ENCODE results near the gene RASGEF1B.
A peak's percentile ranks its signal among the peaks of the same experiment; 100 is the strongest.
"Not testable (repeated sequence)": the region's sequence is repeated elsewhere in the genome, so short reads cannot be mapped to it uniquely, and the experiment has no call there.

RASGEF1B gene

DNA sequence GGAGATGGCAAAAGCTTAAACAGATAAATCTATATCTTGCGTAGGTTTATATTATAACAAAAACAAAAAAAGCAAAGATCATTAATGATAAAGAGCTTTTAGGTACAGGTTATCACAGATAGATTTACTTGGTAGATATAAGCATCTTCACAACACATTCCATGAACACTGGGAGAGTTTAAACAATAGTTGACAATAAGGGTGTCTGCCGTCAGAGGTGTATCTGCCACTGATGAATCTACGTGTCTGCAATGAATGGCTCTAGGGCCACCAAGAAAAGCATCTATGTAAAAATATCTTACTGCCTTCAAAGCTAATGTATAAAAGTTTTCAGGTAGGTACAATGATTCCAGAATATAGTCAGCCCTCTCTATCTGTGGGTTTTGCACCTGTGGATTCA is 43.7 kb downstream of the RASGEF1B start:
- no peak for DNase-seq

DNA sequence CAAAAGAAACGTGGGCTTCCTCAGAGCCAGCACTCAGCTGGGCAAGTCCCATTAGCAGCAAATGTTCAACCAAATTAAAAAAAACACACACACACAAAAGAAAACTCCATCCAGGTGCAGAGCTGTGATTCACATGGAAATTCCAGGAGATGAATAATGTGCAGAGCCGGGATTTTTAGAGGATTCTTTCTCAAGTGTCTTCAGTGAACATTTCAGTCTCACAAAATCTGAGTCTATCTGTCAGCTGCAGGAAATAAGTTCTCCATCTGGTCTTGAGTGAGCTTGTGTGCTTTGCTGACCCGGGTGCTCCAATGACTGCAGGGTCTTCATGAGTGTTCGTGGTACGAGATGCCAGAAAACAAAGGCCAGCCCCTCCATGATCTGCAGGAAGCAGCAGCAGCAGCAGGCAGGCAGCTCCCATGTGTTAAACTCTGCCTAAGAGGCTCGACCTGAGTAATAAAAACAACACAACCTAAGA is 44.3 kb downstream of the RASGEF1B start:
- no peak for DNase-seq

DNA sequence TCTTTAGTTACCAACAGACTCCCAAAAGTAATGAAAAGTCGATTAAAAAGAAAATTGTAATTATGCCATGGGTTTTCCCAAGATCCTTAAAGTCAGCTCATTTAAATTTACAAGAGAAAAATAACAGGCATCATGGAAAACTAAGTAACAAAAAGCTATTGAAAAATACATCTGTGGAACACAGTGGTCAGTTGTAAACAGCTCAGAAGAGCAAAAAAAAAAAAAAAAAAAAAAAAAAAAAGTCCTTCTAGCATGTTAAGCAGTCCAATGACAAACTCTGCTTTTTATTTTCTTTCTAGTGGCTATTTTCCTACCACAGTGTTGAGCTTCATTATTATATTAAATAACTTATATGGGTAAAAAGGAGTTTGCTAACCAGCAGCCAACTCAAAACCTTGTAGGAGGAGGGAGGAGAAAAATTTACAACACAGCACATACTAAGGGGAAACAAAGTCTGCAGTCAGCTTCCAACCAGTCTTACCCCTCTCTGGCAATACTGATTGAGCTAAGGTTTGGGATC is 44.9 kb downstream of the RASGEF1B start:
- no peak for DNase-seq

DNA sequence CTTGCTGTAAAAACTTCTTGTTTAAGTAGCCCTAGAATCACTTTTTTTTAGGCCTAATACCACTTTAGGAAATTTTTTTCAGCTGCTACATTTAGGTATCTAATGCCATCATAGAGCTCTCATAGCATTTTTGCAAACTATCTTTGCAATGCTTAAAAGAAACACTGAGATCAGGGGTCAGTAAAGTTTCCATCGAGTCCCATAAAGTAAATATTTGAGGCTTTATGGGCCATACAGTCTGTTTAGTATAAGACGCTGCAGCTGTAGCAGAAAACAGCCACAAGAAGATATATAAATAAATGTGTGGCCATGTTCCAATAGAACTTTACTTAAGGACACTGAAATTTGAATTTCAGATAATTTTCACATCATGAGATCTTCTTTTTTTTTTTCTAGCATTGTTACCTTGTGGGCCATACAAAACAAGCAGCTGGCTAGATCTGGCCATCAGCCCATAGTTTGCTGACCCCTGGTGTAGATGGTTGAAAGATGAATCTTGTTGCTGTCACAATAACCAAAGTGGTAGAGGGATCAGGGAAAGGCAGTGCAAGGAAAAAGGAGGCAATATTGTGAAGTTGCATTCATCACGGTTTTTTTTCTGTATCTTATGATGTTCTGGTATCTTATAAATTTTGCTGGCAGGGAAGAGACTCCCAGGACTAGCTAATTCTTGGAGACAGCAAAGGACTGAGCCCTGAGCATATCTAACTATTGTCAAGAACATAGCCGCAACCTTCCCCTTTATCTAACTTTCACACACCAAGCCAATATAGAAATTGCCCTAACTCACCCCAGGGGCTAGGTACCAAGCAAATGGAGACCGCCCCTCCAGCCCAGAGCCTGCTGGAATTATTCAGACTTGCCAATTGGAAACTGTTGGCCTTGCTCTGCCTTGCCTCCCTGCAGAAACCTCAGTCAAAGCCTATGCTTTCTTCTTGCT is 46.6 kb downstream of the RASGEF1B start:
- DNase-seq: no peak

DNA sequence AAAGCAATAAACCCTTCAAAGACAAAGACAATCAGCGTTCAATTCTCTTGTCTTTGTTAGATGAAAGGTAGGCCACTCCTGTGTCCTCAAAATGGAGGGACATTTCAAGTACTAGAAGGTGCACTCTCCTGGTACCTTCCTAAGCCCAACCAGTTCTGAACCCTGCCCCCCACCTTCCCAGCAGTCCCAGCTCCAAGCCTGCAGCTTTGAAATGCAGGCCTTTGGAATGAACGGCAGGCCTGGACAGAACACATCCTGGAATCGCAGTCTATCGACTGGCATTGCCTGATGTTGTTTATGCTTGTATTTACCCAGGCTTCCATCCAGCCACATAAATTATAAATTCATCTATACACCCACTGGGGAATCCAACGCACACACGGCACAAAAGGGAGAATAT is 47.4 kb downstream of the RASGEF1B start:
- peak; percentile 10 for DNase-seq

DNA sequence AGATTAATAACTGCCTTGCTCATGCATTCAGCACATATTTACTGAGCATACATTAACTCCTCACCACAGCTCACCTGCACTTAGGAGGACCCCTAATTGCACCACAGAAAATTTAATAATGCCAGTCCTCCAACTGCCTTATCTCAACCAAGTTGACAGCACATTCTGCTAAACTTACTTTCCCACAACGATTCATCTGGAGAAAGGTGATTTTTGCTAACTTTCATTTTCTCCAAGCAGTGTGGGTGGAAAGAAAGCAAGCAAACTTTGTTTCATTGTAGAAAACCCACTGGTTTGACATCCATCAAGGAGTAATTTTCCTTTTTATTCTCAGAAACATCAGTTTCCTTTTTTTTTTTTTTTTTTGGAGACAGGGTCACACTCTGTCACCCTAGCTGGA is 49.1 kb downstream of the RASGEF1B start:
- no peak for DNase-seq

DNA sequence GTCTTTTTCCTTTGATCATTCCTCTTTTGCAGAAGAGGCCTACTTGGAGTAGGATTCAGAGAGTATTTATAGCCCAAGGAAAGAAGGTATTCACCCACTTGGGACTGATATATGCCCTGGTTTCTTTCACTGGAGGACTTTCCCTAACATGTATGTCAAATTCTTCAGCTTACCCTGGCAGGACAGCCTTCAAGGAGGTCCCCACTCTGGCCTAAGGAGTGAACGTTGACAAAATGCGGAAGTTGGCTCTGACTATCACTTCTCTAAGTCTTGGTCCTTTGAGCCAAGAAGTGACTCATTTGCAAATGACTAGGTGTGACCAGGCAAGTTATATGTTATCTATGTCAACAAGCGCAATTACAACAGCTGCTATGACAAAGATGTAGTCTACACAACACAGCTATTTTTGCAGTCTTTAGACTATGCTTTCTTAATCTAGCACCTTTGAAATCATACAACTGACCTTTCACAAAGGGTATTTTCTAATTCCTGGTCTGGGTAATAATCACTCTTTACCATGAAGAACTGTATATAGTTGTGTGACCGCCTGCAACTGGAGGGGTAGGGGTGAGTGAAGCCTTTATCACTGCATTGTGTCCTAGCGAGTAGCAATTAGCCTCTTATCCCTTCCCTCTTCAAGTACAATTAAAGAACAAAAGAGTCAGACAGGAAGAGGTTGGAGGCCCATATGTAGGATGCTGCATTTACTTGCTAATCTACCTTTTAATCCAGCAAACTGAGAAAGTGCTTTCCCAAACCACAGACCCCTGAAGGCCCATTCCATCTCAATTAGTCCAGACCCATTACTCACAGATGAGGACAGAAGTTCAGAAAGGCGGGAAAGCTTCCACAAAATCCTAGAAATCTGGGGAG is 50.1 kb downstream of the RASGEF1B start:
- peak; percentile 53 for DNase-seq

DNA sequence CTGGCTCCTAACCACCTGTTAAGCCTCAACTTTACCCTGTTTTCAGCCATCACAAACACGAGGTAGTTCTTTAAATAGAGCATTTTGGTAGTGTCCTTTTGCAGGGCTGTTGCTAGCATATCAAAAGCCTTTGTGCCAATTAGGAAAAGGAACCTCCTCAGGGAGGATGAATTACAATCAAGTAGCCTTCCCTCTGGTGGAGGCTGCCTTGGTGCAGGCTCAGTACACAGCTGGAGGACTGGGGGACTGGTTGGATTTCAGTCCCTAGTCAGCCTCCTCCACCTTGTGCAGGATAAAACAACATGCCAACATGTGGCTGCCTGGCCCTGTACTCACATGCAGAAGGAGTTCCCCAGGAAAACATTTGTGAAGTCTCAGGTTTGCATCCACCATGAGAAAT is 53.1 kb downstream of the RASGEF1B start:
- peak; percentile 50 for DNase-seq

DNA sequence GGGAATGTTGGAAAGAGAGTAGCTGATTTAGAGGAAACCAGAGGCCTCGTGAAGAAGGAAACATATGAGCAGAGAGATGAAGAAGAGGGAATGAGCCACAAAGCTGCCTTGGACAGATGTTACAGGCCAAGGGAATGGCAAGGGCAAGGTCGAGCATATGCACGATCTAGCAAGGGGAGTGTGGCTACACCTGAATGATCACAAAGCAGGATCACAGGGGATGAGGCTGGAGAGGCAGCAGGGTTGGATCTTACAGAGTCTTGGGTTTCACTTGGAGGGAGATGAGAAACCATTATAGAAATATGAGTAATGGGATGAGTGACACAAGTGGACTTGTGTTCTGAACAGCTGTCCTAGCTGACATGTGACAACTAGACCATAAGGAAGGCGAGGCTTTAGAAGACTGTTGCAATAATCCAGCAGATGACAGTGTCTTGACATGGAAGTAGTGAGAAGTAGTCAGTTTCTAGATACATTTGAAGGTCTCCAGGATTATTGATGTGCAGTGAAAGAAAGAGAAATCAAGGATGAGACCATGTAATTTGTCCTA is 58.7 kb downstream of the RASGEF1B start:
- DNase-seq: peak; percentile 99

DNA sequence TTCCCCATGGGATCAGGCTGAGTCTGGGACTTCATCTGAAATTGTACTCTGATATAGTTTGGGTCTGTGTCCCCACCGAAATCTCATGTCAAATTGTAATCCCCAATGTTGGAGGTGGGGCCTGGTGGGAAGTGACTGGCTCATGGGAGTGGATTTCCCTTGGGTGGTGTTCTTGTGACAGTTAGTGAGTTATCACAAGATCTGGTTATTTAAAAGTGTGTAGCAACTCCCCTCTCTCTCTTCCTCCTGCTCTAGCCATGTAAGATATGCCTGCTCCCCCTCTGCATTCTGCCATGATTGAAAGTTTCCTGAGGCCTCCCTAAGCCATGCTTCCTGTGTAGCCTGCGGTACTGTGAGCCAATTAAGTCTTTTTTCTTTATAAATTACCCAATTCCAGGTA is 61.0 kb downstream of the RASGEF1B start:
- DNase-seq: peak; percentile 5

DNA sequence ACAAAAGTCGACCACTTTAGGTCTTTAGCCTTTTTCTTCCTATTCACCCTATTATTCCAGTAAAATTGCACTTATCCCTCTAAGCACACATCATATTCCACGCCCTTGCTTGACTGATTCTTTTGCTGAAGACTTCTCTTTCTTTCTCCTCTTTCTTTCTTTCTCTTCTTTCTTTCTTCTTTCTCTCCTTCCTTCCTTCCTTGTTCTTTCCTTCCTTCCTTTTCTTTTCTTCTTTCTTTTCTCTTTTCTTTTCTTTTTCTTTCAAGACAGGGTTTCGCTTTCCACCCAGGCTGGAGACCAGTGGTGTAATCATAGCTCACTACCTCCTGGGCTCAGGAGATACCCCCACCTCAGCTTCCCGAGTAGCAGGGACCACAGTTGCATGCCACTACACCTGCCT is 61.9 kb downstream of the RASGEF1B start:
- no peak for DNase-seq

DNA sequence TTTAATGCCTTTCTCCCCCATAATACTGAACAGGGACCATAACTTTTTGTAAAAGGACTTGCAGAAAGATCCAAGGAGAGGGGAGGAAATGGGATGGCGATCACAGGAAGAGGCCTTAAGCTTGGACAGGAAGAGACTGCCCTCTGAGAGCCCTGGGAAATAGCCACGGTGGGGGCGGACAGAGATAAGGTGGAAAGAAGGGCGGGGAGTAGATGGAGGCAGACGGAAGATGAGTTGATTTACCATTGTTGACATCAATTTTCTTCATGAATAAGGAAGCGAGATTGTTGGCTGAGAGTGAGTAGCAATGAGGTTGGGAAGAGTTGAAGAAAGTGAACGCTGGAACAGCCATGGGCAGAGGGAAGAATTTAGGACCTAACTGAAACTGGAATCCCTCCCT is 63.4 kb downstream of the RASGEF1B start:
- no peak for DNase-seq

DNA sequence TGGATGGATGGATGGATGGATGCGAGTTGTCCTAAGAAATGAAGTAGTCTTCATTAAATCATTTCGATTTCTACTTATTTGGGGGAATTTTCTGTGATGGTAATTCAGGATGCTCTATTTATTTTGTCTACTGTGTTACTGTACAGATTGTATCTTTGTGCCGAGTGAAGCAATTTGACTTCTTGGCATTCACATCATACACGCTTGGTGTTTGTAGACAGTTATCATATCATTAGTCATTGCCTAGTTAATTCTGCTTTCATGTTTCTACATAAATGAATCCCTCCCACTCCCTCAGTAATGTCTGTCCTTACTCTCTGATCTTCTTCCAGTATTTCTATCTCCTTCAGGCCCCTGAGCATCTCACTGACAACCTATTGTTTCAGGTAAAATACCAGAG is 64.0 kb downstream of the RASGEF1B start:
- no peak for DNase-seq

DNA sequence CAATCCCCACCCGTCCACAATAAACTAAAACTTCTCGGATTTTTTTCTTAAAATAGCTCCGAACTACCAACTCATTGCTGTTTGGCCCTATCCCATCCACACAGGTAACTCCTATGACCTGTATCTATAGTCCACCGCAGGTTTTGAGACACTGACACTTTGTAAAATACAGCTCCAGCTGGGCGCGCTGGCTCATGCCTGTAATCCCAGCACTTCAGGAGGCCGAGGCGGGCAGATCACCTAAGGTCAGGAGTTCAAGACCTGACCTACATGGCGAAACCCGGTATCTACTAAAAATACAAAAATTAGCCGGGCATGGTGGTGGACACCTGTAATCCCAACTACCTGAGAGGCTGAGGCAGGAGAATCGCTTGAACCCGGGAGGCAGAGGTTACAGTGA is 65.2 kb downstream of the RASGEF1B start:
- not testable (repeated sequence) for DNase-seq

DNA sequence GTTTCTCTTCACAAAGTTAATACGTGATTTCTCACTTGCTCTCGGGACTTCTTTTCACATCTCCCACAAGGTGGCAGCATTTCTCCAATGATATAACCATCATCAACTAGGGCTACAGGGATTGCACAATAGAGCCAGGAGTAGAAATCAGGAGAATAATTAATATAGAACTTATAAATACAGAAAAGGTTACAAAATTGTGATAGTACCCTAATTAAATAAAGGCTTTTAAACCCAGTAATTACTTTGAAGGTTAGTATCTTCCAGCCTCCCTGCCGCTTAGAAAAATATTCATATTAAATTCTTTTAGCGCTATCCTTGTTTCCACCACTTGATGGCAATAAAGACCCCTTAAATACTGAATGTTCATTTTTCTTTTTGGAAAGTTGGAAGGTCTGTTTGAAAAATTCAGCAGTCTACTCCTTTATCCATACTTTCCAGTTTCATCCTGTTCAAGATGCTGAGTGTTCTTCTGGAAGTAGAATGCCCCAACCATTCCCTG is 65.8 kb downstream of the RASGEF1B start:
- DNase-seq: peak; percentile 89

DNA sequence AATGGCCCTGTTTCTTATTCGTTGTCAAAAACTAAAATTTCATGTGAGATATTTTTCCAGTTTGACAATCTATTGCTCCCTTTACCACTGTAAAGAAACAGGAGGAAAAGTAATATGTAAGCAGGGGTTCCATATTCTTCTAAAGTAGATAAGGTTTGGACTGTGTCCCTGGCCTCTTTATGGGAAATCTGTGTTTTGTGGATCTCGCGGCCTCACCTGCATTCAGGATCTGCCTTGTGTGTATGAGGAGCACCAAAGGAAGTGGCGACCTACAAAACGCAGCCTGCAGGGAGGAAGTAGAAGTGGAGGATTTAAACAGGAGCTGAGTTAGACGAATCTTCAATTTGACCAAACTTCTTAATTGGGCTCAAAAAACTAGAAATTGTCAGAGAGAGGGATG is 67.0 kb downstream of the RASGEF1B start:
- no peak for DNase-seq

DNA sequence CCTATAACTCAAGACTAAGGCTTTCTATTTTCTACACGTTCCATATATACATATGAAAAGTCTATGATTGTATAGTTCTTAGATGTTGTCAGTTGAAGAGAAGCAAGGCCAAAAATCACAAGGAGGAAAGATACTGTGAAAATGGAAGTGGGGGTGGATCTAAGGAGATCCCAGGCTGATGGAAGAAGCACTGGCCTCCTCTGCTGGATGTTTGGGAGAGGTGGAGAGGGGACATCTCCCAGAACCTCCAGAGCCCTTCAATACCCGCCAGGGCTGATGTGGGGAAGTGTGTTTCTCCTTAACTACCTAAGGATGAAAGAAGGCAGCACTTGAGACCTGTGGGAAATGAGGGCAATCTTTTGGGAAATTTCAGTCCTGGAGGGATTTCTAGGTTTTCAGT is 67.4 kb downstream of the RASGEF1B start:
- DNase-seq: peak; percentile 70

DNA sequence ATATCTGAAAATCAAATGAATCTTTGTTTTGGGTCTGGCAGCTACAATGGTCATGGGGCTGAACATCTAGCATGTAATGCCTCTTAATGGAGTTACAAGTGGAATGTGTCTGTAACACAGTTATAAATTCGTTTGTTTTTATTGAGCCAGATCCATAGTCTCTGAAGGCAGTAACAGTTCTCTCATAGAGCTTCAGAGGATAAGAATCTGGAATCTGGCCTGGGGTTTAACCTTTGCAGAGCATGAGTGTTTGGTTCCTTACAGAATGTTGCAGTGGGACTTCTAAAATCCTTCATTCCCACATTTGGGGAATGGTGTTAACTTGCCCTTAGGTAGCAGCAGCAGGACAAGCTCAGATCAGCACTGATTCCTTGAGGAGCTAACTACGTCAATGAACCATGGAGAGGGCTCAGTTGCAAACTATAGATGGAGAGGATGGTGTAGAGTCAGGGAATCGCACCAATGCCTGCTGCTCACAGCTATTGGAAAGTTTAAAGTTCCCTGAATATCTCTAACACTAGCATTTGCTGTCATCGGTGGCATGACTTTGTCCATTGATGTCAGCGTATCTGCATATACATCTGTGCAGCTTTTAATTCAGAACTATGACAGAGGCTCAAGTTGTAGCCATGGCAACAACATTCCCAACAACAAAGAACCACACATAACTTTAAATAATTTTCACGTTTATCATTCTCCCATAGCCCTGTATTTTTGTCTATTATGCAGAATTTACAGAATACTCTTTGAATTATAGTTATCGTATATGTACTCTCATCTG is 72.2 kb downstream of the RASGEF1B start:
- no peak for DNase-seq

DNA sequence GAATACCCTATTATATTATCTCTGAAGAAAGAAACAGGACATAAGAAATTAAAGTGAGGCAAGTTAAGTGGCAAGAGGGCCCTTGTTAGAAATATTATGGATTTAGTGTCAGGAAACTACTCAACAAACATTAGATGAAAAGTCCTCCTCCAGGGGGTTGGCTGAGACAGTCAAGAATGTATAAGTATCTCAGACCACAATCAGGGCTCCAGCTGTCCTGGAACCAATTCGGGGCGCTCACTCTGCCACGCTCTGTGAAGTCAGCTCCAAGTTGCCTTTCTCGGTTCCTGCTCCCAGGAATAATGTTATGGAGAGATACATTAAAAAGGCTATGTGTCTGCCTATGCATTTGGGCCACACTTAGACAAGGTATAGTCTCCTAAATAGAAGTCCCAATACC is 73.3 kb downstream of the RASGEF1B start:
- no peak for DNase-seq

DNA sequence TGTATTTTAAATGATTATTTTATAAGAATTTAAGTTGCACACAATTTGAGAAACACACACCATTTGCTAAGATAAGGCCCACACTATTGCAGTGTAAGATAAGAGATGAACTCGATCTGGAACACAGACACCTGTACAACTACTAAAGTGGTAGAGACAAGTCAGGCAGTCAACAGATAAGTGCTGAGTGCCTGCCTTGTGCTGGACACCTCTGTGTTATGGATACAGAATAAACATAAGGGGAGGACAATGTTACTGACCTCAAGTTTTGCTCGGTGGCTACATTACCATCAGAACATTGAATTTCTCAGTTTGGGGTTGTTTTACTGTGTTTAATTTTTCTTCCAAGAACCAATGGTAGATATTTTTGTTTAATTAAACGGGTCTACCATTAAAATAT is 74.1 kb downstream of the RASGEF1B start:
- DNase-seq: no peak

DNA sequence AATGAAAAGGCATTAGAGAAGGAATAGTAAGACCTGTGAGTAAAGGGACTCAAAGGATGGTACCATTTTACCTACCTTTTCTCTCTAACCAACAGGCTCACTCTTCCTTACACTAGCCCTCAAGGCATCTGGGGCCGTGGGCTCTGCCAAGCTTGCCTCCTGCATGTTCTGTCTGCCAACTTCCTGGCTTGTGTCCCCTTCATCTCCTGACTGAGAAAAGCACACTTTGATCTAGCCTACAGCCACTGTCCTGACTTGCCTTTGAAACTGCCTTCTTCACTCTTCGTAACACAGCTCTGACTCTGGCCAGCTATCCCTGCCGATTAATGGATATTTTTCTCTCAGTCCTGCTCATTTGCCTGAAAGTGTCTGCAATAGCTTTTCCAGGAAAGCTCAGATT is 76.5 kb downstream of the RASGEF1B start:
- no peak for DNase-seq

DNA sequence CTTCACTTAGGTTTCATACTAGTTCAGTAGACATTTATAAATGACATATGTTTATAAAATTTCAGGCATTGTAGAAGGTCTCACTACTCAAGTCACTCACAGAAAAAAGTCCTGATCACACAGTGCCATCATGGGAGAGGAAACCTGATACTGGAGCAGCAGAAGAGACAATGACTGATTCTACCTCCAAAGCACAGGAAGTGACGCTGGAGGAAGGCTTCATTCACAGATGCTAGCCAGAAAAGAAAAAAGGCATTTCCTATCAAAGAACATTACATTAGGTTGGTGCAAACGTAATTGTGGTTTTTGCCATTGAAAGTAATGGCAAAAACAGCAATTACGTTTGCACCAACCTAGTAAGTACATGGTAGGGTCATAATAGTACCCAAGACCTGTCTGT is 79.5 kb downstream of the RASGEF1B start:
- no peak for DNase-seq

Data from NCI-H82 (cell line).